CD14-positive monocyte (primary cell): ENCODE results near the gene GRAMD2B. TPM values are rescaled to one million over a fixed set of nuclear protein-coding genes. Genes with fewer than 3 reads are reported as not detected.

Experiments used
- DNase-seq, 3 donors: peaks; one replicate each; pipeline ENCODE4 v3.0.0-alpha.2; 2011 to 2022
- H2AFZ ChIP-seq: 2 replicates; pipeline ENCODE4 v1.6.0; 2012; ENCODE audit warnings: mild to moderate bottlenecking, low read depth, low read length, inconsistent platforms; ENCODE audit not compliant: insufficient read depth, poor library complexity, severe bottlenecking
- H3K27ac ChIP-seq, 2 donors: 1 replicate in 1 of 2; 2 replicates in 1 of 2; pipeline ENCODE4 v1.5.1; 2012 to 2013; ENCODE audit warnings: low read length in 2 of 2, control low read depth in 1 of 2, inconsistent platforms in 1 of 2, low read depth in 1 of 2, mild to moderate bottlenecking in 1 of 2
- H3K27me3 ChIP-seq, 2 donors: one replicate each; pipeline versions ENCODE4 v1.6.0 to v1.6.1; 2011 to 2013; ENCODE audit warnings: low read length in 2 of 2; ENCODE audit not compliant: control insufficient read depth in 2 of 2, insufficient read depth in 2 of 2
- H3K36me3 ChIP-seq, 2 donors: replicated peaks in 1 of 2; 1 replicate in 1 of 2; 2 replicates in 1 of 2; pipeline versions ENCODE4 v1.5.1 to v1.6.1; 2012 to 2013; ENCODE audit warnings: low read length in 2 of 2, control low read depth in 1 of 2, inconsistent platforms in 1 of 2, mild to moderate bottlenecking in 1 of 2; ENCODE audit not compliant: insufficient read depth in 2 of 2, control insufficient read depth in 1 of 2
- H3K4me1 ChIP-seq, 2 donors: 1 replicate in 1 of 2; 2 replicates in 1 of 2; pipeline versions ENCODE4 v1.5.1 to v1.6.1; 2012 to 2013; ENCODE audit warnings: low read length in 2 of 2, control low read depth in 1 of 2, inconsistent platforms in 1 of 2, mild to moderate bottlenecking in 1 of 2, moderate library complexity in 1 of 2; ENCODE audit not compliant: insufficient read depth in 2 of 2, control insufficient read depth in 1 of 2
- H3K4me2 ChIP-seq: replicated peaks from 2 replicates; pipeline ENCODE3; 2012; ENCODE audit warnings: low read length, moderate library complexity, mild to moderate bottlenecking; ENCODE audit not compliant: poor library complexity, severe bottlenecking; ENCODE audit errors: extremely low read depth
- H3K4me3 ChIP-seq, 3 experiments: fragments of 200-600 bp in 1 of 3; sonication (generic) in 1 of 3; replicated peaks in 1 of 3; 1 replicate in 2 of 3; 2 replicates in 1 of 3; pipeline ENCODE4 v1.5.1; 2011 to 2013; ENCODE audit warnings: low read length in 3 of 3, mild to moderate bottlenecking in 3 of 3, control low read depth in 2 of 3, low read depth in 2 of 3, inconsistent platforms in 1 of 3, moderate library complexity in 1 of 3
- H3K79me2 ChIP-seq: 2 replicates; pipeline ENCODE4 v1.6.0; 2012; ENCODE audit warnings: mild to moderate bottlenecking, control low read depth, inconsistent platforms, low read length, moderate library complexity; ENCODE audit not compliant: insufficient read depth
- H3K9ac ChIP-seq: 2 replicates; pipeline ENCODE4 v1.6.0; 2017; ENCODE audit warnings: low read length, mild to moderate bottlenecking; ENCODE audit not compliant: insufficient read depth, poor library complexity, severe bottlenecking
- H3K9me3 ChIP-seq, 2 donors: replicated peaks in 1 of 2; 1 replicate in 1 of 2; 2 replicates in 1 of 2; pipeline versions ENCODE4 v1.5.1 to v1.6.1; 2012 to 2013; ENCODE audit warnings: low read length in 2 of 2, control low read depth in 1 of 2; ENCODE audit not compliant: control insufficient read depth in 1 of 2, insufficient read depth in 1 of 2
- H4K20me1 ChIP-seq: 2 replicates; pipeline ENCODE4 v1.6.0; 2012; ENCODE audit warnings: mild to moderate bottlenecking, low read length, control low read depth, moderate library complexity; ENCODE audit not compliant: insufficient read depth
- H3K27ac Mint-ChIP-seq, 7 donors: one replicate each; pipeline ENCODE4 v1.8.0; 2020; ENCODE audit warnings: mild to moderate bottlenecking in 7 of 7, mixed read lengths in 7 of 7, moderate library complexity in 6 of 7, inconsistent platforms in 2 of 7
- H3K27me3 Mint-ChIP-seq, 3 donors: one replicate each; pipeline ENCODE4 v1.8.0; 2021 to 2022; ENCODE audit warnings: low read depth in 3 of 3, mild to moderate bottlenecking in 3 of 3, mixed read lengths in 3 of 3, moderate library complexity in 3 of 3, inconsistent platforms in 1 of 3
- H3K36me3 Mint-ChIP-seq, 2 donors: one replicate each; pipeline ENCODE4 v1.8.0; 2020; ENCODE audit warnings: mixed read lengths in 2 of 2, inconsistent platforms in 1 of 2, mild to moderate bottlenecking in 1 of 2
- H3K4me1 Mint-ChIP-seq: one replicate; pipeline ENCODE4 v1.8.0; 2020; ENCODE audit warnings: mild to moderate bottlenecking, mixed read lengths
- H3K4me3 Mint-ChIP-seq, 2 donors: one replicate each; pipeline ENCODE4 v1.8.0; 2020; ENCODE audit warnings: mild to moderate bottlenecking in 2 of 2, mixed read lengths in 2 of 2, moderate library complexity in 1 of 2
- H3K9me3 Mint-ChIP-seq, 7 donors: one replicate each; pipeline ENCODE4 v1.8.0; 2020 to 2022; ENCODE audit warnings: mixed read lengths in 7 of 7, mild to moderate bottlenecking in 6 of 7, moderate library complexity in 6 of 7, inconsistent platforms in 2 of 7
- CTCF ChIP-seq: fragments of 200-600 bp; IDR thresholded peaks from one replicate; pipeline ENCODE4 v1.8.0; 2022; ENCODE audit warnings: antibody characterized with exemption, mild to moderate bottlenecking
- WGBS: methylation state at CpG from one replicate; pipeline ENCODE4 v1.1.5; 2013; ENCODE audit warnings: missing lambda C conversion rate; ENCODE audit not compliant: insufficient coverage; 5-methylcytosine and 5-hydroxymethylcytosine counted together
- intact Hi-C, 2 donors: fragments of 100-400 bp; cut with micrococcal nuclease; formaldehyde crosslinking; loops; one replicate each; pipeline versions ENCODE4 v1.15.0 to v1.15.1; 2023
- polyA minus RNA-seq: library from RNA; depleted of rRNA, polyadenylated mRNA; stranded (reverse); fragments of >200 nt; gene quantifications from 2 replicates; pipeline ENCODE4 v1.2.3, GENCODE V29; 2012
- polyA plus RNA-seq, 3 donors: library from polyadenylated mRNA; depleted of rRNA in 1 of 3; unstranded in 2 of 3; stranded (reverse) in 1 of 3; fragments of 300-500 nt in 2 of 3; fragments of >200 nt in 1 of 3; fragmentation: Illumina TruSeq in 2 of 3; gene quantifications; 1 replicate in 2 of 3; 2 replicates in 1 of 3; pipeline ENCODE4 v1.2.3, GENCODE V29; 2012 to 2021
- total RNA-seq, 12 experiments: library from RNA in 1 of 12; stranded (reverse) in 1 of 12; fragments of 120-200 nt in 1 of 12; gene quantifications; one replicate each; pipeline ENCODE4 v1.2.4 and lab custom pipeline; 2013 to 2026; ENCODE audit warnings: mixed read lengths in 6 of 12, inconsistent platforms in 1 of 12

Gene GRAMD2B
- 1.0 TPM for total RNA-seq (2013)
- 1 to 10 TPM in 2 of 3 donors, under 1 TPM in 1; 0.79 to 1.2 (median 1.1) TPM for polyA plus RNA-seq
- polyA minus RNA-seq: 1.2 and 2.5 TPM in 2 replicates
- 1.2 to 9.4 (median 2.6) reads per million in 11 experiments for total RNA-seq (lab: John Stamatoyannopoulos, UW)

GRCh38 chr5:126422994-126423788, at the start of gene GRAMD2B:
Gene GRAMD2B (plus strand): TSS chr5:126423409. CDS start chr5:126423607, 198 bp downstream.
- H3K9me3 ChIP-seq: no peaks in the 10 kb centered on the region
- Mint-ChIP-seq H3K36me3 (no peaks in the 10 kb centered on the region), H3K27ac (peak within 1 kb of the TSS; percentile 79 to 94 (median 88)), H3K4me3 (peak within 1 kb of the TSS; percentile 84 to 96), H3K27me3 (peaks cover 0 to 4% (median 2%) of the 10 kb centered on the region in 3 donors), H3K4me1 (peaks cover 16% of the 10 kb centered on the region), H3K9me3 (peaks cover 0 to 9% (median 4%) of the 10 kb centered on the region in 7 donors)
- H3K9ac ChIP-seq: peak within 1 kb of the TSS; percentile 79
- peak within 1 kb of the TSS; percentile 86 for H3K4me2 ChIP-seq
- H3K4me3 ChIP-seq: peak within 1 kb of the TSS; percentile 87 to 92 (median 91)
- H3K79me2 ChIP-seq: no peaks in the 10 kb centered on the region
- intact Hi-C loops: no loop called here
- no peak for TF ChIP-seq CTCF
- WGBS: 0% methylated on average over 35 of the region's 44 CpGs
- H3K27ac ChIP-seq: peak within 1 kb of the TSS; percentile 70 to 88
- no peaks in the 10 kb centered on the region for H3K27me3 ChIP-seq
- H3K36me3 ChIP-seq: no peaks in the 10 kb centered on the region
- H2AFZ ChIP-seq: peak within 1 kb of the TSS; percentile 91
- peaks cover 8 to 14% of the 10 kb centered on the region in 2 donors for H3K4me1 ChIP-seq
- no peaks in the 10 kb centered on the region for H4K20me1 ChIP-seq
- DNase-seq: peak; percentile 47 to 77 (median 52)

GRCh38 chr5:126374109-126374416, 49.1 kb upstream of the GRAMD2B start:
- Mint-ChIP-seq H3K4me3 (no peak overlapping the region), H3K27ac (no peak overlapping the region), H3K9me3 (no peaks in the 10 kb centered on the region), H3K36me3 (no peaks in the 10 kb centered on the region), H3K27me3 (peaks cover 2 to 6% (median 4%) of the 10 kb centered on the region in 3 donors), H3K4me1 (no peaks in the 10 kb centered on the region)
- Histone ChIP-seq H3K79me2 (no peaks in the 10 kb centered on the region), H3K27ac (no peak overlapping the region), H3K36me3 (no peaks in the 10 kb centered on the region), H3K9me3 (no peaks in the 10 kb centered on the region), H3K4me3 (no peak overlapping the region), H4K20me1 (no peaks in the 10 kb centered on the region), H3K4me1 (no peaks in the 10 kb centered on the region), H3K9ac (no peak overlapping the region), H3K4me2 (no peak overlapping the region), H3K27me3 (no peaks in the 10 kb centered on the region), H2AFZ (no peak overlapping the region)
- no peak for DNase-seq
- 100% methylated on average over 1 of the region's 1 CpG for WGBS
- no peak for TF ChIP-seq CTCF
- intact Hi-C loops: no loop called here
